HG03159 (cell line): Measurements from ENCODE around the gene KLHDC8A.
"Not testable (repeated sequence)": the region's sequence is repeated elsewhere in the genome, so short reads cannot be mapped to it uniquely, and the experiment has no call there.

Experiments
- ATAC-seq: cut with Tn5 transposase; IDR thresholded peaks from one replicate; pipeline ENCODE4 v1.9.1; 2021; ENCODE audit warnings: mild to moderate bottlenecking, moderate library complexity; ENCODE audit not compliant: unreplicated experiment

The KLHDC8A gene, protein sequence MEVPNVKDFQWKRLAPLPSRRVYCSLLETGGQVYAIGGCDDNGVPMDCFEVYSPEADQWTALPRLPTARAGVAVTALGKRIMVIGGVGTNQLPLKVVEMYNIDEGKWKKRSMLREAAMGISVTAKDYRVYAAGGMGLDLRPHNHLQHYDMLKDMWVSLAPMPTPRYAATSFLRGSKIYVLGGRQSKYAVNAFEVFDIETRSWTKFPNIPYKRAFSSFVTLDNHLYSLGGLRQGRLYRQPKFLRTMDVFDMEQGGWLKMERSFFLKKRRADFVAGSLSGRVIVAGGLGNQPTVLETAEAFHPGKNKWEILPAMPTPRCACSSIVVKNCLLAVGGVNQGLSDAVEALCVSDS

DNA sequence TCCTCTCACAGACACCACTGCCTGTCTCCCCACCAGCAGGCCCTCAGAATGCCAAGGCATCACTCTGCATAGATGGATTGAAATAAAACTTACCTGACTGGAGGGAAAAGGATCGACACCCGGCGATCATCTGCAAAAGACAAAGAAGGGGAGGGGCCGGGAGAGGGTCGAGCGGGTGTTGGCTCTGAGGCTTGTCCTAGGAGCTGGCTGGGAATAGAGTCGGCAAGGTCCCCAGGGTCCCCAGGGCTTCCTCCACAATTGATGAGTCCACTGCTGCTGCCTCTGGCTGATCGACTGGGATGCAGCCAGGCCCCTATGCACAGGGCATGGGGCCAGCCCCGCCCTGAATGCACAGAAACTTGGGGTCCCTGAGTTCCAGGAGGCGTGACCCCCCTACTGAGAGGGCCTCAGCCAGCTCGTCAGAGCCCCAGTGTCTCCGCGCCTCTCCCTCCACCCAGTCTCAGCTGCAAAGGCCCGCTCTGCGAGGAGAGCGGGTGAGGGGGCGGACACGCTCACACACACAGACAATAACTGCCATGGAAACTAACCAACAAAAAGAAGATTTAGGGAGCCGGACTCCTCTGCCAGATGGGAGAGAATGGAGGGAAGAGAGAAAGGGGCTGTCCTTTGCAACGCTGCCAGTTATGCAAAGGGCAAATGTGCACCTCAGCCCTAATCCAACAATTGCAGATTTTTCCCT, at the start of gene KLHDC8A:
TSS of gene KLHDC8A (minus strand) at position 483 of the 700 bp plus-strand sequence. CDS start 13,318 bp downstream, outside the sequence.
- no peak for ATAC-seq

GRCh38 chr1:205406252-205406651, 49.5 kb upstream of the KLHDC8A start:
- ATAC-seq = not testable (repeated sequence)

GRCh38 chr1:205404484-205404883, 47.8 kb upstream of the KLHDC8A start:
- ATAC-seq = not testable (repeated sequence)

GRCh38 chr1:205398586-205398985, 41.9 kb upstream of the KLHDC8A start:
- ATAC-seq = no peak

DNA sequence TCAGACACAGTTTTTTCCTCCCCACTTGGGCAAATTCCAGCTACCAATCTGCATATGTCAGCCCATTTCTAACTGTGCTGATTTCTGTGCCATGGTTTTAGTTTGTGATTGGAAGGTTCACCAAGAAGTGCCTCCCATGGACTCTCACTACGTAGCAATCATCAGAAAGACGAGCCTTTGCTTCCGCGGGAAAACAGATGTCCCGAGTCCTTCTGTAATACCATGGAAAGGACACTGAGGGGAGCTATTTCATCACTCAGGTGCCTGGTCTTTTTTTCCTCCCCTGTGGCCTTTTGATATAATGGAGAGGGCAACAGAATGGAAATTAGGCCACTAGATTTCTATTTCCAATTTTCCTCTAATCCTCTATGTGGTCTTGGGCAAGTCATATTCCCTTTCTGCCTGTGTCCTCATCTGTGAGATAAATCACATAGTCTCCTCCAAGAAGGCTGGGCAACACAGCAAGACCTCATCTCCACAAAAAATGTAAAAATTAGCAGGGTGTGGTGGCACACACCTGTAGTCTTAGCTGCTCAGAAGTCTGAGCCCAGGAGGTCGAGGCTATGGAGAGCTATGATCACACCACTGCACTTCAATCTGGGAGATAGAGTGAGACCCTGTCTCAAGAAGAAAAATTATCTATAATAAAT, 40.4 kb upstream of the KLHDC8A start:
- ATAC-seq = no peak

DNA sequence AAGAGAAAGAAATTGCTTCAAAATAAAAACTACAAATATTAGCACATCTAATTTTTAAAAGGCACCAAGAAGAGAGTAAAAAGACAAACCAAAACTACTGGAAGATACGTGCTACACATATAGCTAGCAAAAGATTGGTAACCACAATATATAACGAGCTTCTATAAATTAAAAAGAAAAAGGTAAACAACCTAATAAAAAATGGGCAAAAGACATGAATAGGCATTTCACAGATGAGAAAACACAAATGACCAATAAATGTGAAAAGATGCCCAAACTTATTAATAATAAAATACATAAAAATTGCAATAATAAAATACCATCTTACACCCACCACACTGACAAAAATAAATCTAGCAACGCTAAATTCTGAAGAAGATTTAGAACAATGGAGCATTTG, 38.9 kb upstream of the KLHDC8A start:
- no peak for ATAC-seq

DNA sequence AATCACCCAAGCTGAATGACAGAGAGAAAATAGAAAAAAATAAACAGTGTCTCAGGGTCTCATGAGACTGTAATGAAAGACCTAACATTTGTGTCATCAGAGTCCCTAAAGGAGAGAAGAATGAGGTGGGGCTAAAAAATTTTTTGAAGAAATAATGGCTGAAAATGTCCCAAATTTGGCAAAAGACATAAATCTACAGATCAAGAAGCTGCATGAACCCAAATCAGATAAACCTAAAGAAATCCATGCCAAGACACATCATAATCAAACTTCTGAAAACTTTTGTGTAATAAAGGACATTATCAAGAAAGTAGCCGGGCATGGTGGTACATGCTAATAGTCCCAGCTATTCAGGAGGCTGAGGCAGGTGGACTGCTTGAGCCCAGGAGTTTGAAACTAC, 35.9 kb upstream of the KLHDC8A start:
- ATAC-seq = no peak

DNA sequence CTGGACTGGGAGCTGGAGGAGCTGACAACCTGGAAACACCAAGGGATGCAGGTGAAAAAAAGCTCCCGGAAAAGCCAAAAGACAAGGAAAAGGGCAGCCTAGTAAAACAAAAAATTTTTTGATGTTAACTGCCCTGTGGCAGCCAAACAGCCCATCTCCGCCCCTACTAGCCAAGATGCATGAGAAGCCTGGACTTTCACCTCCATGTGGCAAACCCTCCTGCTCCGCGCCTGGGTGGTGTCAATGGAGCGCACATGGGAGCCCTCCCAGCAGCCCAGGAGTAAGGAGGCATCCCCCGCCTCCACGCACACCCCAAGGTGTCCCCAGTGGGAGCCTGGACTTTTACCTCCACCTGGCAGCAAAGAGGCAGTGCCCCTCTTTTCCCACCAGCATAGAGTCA, 34.7 kb upstream of the KLHDC8A start:
- ATAC-seq = no peak

DNA sequence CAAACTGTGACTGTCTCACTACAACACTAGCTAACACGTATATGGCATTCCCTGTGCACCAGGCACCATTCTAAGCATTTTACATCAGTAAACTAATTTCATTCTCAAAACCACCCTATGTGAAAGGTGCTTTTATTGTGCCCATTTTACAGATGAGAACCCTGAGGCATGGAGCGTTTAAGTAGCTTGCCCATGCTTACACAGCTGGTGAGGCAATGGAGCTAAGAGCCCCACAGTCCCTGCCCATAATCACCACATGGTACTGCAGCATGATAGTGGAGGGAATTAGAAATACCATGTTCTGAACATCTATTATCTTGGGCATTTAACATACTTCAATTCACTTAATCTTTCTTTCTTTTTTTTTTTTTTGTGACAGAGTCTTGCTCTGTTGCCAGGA, 31.1 kb upstream of the KLHDC8A start:
- no peak for ATAC-seq

GRCh38 chr1:205382990-205383389, 26.3 kb upstream of the KLHDC8A start:
- not testable (repeated sequence) for ATAC-seq

- no peak for ATAC-seq
These were observed 25.8 kb upstream of the KLHDC8A start for GRCh38 chr1:205382561-205382960.

GRCh38 chr1:205381305-205381704, 24.6 kb upstream of the KLHDC8A start:
- no peak for ATAC-seq

GRCh38 chr1:205380882-205381281, 24.2 kb upstream of the KLHDC8A start:
- no peak for ATAC-seq

GRCh38 chr1:205379056-205379455, 22.3 kb upstream of the KLHDC8A start:
- no peak for ATAC-seq

DNA sequence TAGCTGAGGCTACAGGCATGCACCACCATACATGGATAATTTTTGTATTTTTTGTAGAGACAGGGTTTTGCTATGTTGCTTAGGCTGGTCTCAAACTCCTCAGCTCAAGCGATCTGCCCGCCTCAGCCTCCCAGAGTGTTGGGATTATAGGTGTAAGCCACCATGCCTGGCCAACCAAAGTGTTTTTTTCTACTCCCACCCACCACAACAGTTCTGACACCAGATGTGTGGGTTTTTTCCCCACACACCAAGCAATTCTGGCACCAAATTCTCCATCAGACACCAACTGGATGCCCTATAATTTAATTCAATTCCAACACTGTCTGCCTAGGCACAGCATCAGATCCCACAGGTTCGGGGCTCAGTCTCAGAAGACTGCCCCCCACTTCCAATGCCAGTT, 20.6 kb upstream of the KLHDC8A start:
- no peak for ATAC-seq

GRCh38 chr1:205376739-205377138, 20.0 kb upstream of the KLHDC8A start:
- no peak for ATAC-seq

- no peak for ATAC-seq
These were observed 19.3 kb upstream of the KLHDC8A start for GRCh38 chr1:205375835-205376545.

GRCh38 chr1:205374210-205375078, 17.7 kb upstream of the KLHDC8A start:
- ATAC-seq = no peak

GRCh38 chr1:205373798-205374175, 17.1 kb upstream of the KLHDC8A start:
- no peak for ATAC-seq
